ENCODE data around the gene TNIK. TPM values are rescaled to one million over a fixed set of nuclear protein-coding genes. Genes with fewer than 3 reads are reported as not detected.

TNIK gene
- polyA plus RNA-seq, 3 donors, result 18.0 to 22.5 (median 18.9) TPM

GRCh38 chr3:171068658-171069057 is 391.5 kb downstream of the TNIK start:
- no peak for DNase-seq (ENCODE audit: extremely low read depth in 1 of 11, low read depth in 9 of 11, low spot score in 4 of 11)

GRCh38 chr3:171066206-171066605 is 394.0 kb downstream of the TNIK start:
- no peak for DNase-seq (ENCODE audit: extremely low read depth in 1 of 11, low read depth in 9 of 11, low spot score in 4 of 11)

GRCh38 chr3:171065732-171066131 is 394.5 kb downstream of the TNIK start:
- no peak for DNase-seq (ENCODE audit: extremely low read depth in 1 of 11, low read depth in 9 of 11, low spot score in 4 of 11)

- no peak for DNase-seq (ENCODE audit: extremely low read depth in 1 of 11, low read depth in 9 of 11, low spot score in 4 of 11)
These were observed 395.7 kb downstream of the TNIK start for GRCh38 chr3:171064461-171064860.

GRCh38 chr3:171061749-171062148 is 398.5 kb downstream of the TNIK start:
- no peak for DNase-seq (ENCODE audit: extremely low read depth in 1 of 11, low read depth in 9 of 11, low spot score in 4 of 11)

GRCh38 chr3:171059978-171060377 is 400.2 kb downstream of the TNIK start:
- no peak for DNase-seq (ENCODE audit: extremely low read depth in 1 of 11, low read depth in 9 of 11, low spot score in 4 of 11)

- no peak for DNase-seq (ENCODE audit: extremely low read depth in 1 of 11, low read depth in 9 of 11, low spot score in 4 of 11)
These were observed 401.2 kb downstream of the TNIK start for GRCh38 chr3:171058873-171059603.

- DNase-seq (ENCODE audit: extremely low read depth in 1 of 11, low read depth in 9 of 11, low spot score in 4 of 11), result no peak
These were observed 402.1 kb downstream of the TNIK start for GRCh38 chr3:171058058-171058457.

- no peak for DNase-seq (ENCODE audit: extremely low read depth in 1 of 11, low read depth in 9 of 11, low spot score in 4 of 11)
These were observed 403.1 kb downstream of the TNIK start for GRCh38 chr3:171057072-171057471.

- no peak for DNase-seq (ENCODE audit: extremely low read depth in 1 of 11, low read depth in 9 of 11, low spot score in 4 of 11)
These were observed 403.7 kb downstream of the TNIK start for GRCh38 chr3:171056528-171056927.

- no peak for DNase-seq (ENCODE audit: extremely low read depth in 1 of 11, low read depth in 9 of 11, low spot score in 4 of 11)
These were observed 404.6 kb downstream of the TNIK start for GRCh38 chr3:171055336-171056178.

GRCh38 chr3:171054921-171055320 is 405.3 kb downstream of the TNIK start:
- no peak for DNase-seq (ENCODE audit: extremely low read depth in 1 of 11, low read depth in 9 of 11, low spot score in 4 of 11)

- DNase-seq (ENCODE audit: extremely low read depth in 1 of 11, low read depth in 9 of 11, low spot score in 4 of 11), result no peak
These were observed 406.0 kb downstream of the TNIK start for GRCh38 chr3:171054231-171054630.

GRCh38 chr3:171049861-171050444 is 410.3 kb downstream of the TNIK start:
- peak in 1 of 11 donors; percentile 10 for DNase-seq (ENCODE audit: extremely low read depth in 1 of 11, low read depth in 9 of 11, low spot score in 4 of 11)

GRCh38 chr3:171046760-171047159 is 413.4 kb downstream of the TNIK start:
- DNase-seq (ENCODE audit: extremely low read depth in 1 of 11, low read depth in 9 of 11, low spot score in 4 of 11), result no peak

GRCh38 chr3:171044835-171045793 is 415.1 kb downstream of the TNIK start:
- DNase-seq (ENCODE audit: extremely low read depth in 1 of 11, low read depth in 9 of 11, low spot score in 4 of 11), result no peak

GRCh38 chr3:171044384-171044783 is 415.8 kb downstream of the TNIK start:
- DNase-seq (ENCODE audit: extremely low read depth in 1 of 11, low read depth in 9 of 11, low spot score in 4 of 11), result no peak

- DNase-seq (ENCODE audit: extremely low read depth in 1 of 11, low read depth in 9 of 11, low spot score in 4 of 11), result no peak
These were observed 420.5 kb downstream of the TNIK start for GRCh38 chr3:171039674-171040073.

- no peak for DNase-seq (ENCODE audit: extremely low read depth in 1 of 11, low read depth in 9 of 11, low spot score in 4 of 11)
These were observed 421.9 kb downstream of the TNIK start for GRCh38 chr3:171038342-171038741.
